GM12874 (cell line): ENCODE data around the gene ZBTB7C.

Experiments
- CTCF ChIP-seq: IDR thresholded peaks from 2 replicates; pipeline ENCODE4 v1.5.1; 2011; ENCODE audit warnings: low read depth, mild to moderate bottlenecking, control low read depth, low read length, moderate library complexity; ENCODE audit not compliant: insufficient read depth

Gene ZBTB7C

DNA sequence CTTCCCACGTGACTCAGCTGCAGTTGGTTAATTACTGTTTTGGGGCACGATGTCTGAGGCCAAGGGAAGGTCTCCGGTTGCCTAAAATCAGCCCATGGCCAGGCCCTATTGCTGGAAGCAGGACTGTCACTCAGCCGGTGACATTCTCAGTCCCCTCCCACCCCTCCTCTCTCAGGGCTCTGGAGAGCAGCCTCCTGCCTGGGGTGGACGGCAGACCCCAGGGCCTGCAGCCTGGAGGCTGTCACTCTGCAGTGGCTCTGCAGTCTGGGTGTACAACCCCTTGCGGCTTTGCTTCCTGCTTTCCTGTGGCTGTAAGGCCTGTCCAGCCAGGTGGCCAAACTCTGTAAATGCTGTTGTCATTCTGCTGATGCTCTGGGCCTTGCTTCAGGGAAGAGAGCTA is 32.8 kb downstream of the ZBTB7C start:
- no peak for TF ChIP-seq CTCF

- TF ChIP-seq CTCF, result no peak
Observed at GRCh38 chr18:48375150-48375800, 33.9 kb downstream of the ZBTB7C start.

- no peak for TF ChIP-seq CTCF
Observed at GRCh38 chr18:48374423-48375149, 34.6 kb downstream of the ZBTB7C start.

DNA sequence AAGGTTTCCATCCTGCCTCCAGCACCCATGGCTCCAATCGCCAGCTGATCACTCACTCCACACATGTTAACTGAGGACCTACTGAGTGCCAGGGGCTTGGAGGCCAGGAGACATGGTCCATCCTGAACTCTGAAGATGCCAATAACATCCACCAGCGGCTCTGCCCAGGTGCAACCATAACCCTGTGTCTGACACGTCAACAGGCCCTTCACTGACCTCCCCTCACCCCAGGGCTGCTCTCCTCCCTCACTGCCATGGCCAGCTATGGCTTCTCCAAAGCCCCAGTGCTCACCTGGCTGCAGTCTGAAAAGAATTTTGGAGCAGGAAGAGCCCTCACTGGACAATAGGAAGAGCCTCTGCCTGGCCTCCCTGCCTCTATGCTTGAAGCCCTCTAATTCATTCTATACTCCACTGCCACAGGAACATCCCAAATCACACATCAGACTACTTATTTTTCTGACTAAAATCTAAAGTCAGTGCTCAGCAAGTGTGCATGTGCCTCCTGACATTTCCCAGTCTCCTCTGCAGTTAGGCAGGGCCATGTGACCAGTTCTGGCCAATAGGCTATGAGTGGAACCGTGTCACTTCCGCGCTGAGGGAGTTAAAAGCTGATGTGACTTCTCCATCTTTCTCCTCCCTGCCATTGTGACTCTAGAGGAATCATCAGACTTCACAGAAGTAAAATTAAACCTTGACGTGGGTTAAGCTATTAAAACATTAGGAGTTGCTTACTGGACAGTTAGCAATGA is 37.2 kb downstream of the ZBTB7C start:
- no peak for TF ChIP-seq CTCF

GRCh38 chr18:48367557-48367956 is 41.6 kb downstream of the ZBTB7C start:
- TF ChIP-seq CTCF, result no peak

GRCh38 chr18:48365965-48366364 is 43.2 kb downstream of the ZBTB7C start:
- no peak for TF ChIP-seq CTCF

GRCh38 chr18:48364146-48364545 is 45.0 kb downstream of the ZBTB7C start:
- no peak for TF ChIP-seq CTCF
